HL-60 (cell line): ENCODE measurements around the gene MFRP.

Experiments used
- DNase-seq, 2 experiments: peaks; one replicate each; pipeline ENCODE4 v3.0.0-alpha.2; 2010 to 2020; ENCODE audit warnings: low read depth in 1 of 2, low spot score in 1 of 2
- H3K27ac ChIP-seq: fragments of 250-450 bp; sonication (Bioruptor Pico); replicated peaks from 2 replicates; pipeline ENCODE4 v1.5.1; 2020; ENCODE audit warnings: mild to moderate bottlenecking, moderate library complexity
- H3K27me3 ChIP-seq: fragments of 250-450 bp; sonication (Bioruptor Pico); 2 replicates; pipeline ENCODE4 v1.5.1; 2021; ENCODE audit warnings: mild to moderate bottlenecking, moderate library complexity; ENCODE audit not compliant: insufficient read depth, poor library complexity, severe bottlenecking
- H3K4me3 ChIP-seq: replicated peaks from 2 replicates; pipeline ENCODE4 v1.5.1; 2011; ENCODE audit warnings: mild to moderate bottlenecking, control low read depth, low read length; ENCODE audit not compliant: insufficient read depth
- GABPA ChIP-seq: IDR thresholded peaks from 2 replicates; pipeline ENCODE4 v1.6.1; 2012; ENCODE audit warnings: low read depth
- POLR2AphosphoS5 ChIP-seq: IDR thresholded peaks from 2 replicates; pipeline ENCODE4 v1.6.1; 2012; ENCODE audit warnings: low read depth
- SPI1 ChIP-seq: IDR thresholded peaks from 2 replicates; pipeline ENCODE4 v1.6.1; 2012; ENCODE audit warnings: low read depth, mild to moderate bottlenecking, borderline replicate concordance
- TF ChIP-seq, protein P1 (sequence below): IDR thresholded peaks from one replicate; pipeline ENCODE4 v1.5.1; 2011; ENCODE audit warnings: low read length, control low read depth, inconsistent platforms; ENCODE audit not compliant: insufficient read depth
- TF ChIP-seq, protein P2 (sequence below): IDR thresholded peaks from 2 replicates; pipeline ENCODE4 v1.6.1; 2012; ENCODE audit warnings: low read depth; ENCODE audit not compliant: insufficient replicate concordance

The MFRP gene

DNA sequence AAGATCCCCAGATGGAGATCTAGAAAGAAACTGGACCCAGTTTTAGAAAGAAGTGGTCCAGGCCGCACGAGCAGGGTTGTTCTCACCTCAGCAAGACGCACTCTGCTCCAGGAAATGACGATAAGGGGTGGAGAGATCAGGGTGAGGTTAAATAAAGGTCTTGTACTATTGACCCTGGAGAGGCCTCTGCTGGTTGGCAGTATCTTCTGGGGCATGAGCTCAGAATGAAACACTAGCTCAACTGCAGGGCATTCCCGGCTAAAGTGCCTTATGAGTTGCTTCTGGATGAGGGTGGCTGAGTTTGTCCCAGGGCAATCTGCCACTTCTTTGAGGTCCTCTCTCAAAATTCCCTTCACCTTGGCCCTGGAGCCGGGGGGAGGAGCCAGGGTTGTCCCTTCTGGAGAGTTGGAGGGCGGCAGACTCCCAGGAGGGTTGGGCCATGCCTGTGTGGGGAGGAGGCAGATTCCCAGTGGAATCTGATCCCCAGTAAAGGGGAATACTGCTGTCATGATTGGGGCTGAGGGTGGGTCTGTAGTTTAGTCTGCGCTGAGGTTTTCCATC lies 24.1 kb upstream of the MFRP start:
- peaks cover 2% of the 10 kb centered on the region for H3K27me3 ChIP-seq
- TF ChIP-seq, protein P1, sequence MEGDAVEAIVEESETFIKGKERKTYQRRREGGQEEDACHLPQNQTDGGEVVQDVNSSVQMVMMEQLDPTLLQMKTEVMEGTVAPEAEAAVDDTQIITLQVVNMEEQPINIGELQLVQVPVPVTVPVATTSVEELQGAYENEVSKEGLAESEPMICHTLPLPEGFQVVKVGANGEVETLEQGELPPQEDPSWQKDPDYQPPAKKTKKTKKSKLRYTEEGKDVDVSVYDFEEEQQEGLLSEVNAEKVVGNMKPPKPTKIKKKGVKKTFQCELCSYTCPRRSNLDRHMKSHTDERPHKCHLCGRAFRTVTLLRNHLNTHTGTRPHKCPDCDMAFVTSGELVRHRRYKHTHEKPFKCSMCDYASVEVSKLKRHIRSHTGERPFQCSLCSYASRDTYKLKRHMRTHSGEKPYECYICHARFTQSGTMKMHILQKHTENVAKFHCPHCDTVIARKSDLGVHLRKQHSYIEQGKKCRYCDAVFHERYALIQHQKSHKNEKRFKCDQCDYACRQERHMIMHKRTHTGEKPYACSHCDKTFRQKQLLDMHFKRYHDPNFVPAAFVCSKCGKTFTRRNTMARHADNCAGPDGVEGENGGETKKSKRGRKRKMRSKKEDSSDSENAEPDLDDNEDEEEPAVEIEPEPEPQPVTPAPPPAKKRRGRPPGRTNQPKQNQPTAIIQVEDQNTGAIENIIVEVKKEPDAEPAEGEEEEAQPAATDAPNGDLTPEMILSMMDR = no peak
- TF ChIP-seq, protein P2, sequence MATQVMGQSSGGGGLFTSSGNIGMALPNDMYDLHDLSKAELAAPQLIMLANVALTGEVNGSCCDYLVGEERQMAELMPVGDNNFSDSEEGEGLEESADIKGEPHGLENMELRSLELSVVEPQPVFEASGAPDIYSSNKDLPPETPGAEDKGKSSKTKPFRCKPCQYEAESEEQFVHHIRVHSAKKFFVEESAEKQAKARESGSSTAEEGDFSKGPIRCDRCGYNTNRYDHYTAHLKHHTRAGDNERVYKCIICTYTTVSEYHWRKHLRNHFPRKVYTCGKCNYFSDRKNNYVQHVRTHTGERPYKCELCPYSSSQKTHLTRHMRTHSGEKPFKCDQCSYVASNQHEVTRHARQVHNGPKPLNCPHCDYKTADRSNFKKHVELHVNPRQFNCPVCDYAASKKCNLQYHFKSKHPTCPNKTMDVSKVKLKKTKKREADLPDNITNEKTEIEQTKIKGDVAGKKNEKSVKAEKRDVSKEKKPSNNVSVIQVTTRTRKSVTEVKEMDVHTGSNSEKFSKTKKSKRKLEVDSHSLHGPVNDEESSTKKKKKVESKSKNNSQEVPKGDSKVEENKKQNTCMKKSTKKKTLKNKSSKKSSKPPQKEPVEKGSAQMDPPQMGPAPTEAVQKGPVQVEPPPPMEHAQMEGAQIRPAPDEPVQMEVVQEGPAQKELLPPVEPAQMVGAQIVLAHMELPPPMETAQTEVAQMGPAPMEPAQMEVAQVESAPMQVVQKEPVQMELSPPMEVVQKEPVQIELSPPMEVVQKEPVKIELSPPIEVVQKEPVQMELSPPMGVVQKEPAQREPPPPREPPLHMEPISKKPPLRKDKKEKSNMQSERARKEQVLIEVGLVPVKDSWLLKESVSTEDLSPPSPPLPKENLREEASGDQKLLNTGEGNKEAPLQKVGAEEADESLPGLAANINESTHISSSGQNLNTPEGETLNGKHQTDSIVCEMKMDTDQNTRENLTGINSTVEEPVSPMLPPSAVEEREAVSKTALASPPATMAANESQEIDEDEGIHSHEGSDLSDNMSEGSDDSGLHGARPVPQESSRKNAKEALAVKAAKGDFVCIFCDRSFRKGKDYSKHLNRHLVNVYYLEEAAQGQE = no peak
- TF ChIP-seq POLR2AphosphoS5 = no peak
- TF ChIP-seq GABPA = no peak
- TF ChIP-seq SPI1 = no peak
- no peak overlapping the region for H3K27ac ChIP-seq
- no peak for DNase-seq
- no peak overlapping the region for H3K4me3 ChIP-seq

DNA sequence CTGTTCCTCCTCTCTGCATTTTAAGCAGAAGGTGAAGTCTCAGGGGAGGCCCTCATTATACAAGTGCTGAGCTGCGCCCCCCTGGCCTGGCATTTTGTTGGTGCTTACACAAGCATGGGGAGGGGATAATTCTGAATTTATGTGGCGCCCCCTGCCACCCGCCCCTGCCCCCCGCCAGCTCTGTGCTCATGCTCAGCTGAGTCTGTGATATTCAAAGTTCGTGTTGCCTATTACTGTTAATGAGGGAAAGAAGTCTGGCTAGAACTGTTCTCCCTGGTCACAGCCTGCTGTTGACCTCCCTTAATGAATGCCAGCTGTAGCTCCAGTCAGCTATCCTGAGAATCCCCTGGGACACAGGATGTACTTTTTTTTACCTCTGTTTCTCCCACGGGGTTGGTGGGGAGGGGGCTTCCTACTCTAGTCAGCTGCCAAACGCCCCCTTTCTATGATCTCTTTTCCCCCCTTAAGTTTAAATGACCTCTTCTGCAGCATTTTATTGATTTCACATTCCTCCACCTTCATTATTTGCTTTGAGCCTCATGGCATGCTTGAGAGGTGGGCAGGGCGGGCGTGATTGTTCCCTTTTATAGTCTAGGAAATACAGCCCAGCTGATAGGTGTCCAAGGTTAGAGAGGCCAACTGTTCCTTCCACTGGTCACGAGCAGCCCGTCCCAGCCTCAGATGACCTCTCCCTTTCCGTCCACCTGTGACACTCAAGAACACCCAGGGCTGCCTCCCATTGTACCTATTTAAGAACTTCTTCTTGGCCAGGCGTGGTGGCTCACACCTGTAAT lies 22.8 kb upstream of the MFRP start:
- Histone ChIP-seq H3K27ac (no peak overlapping the region), H3K27me3 (peaks cover 8% of the 10 kb centered on the region), H3K4me3 (no peak overlapping the region)
- TF ChIP-seq, protein P2 = no peak
- TF ChIP-seq SPI1 (no peak), POLR2AphosphoS5 (no peak), GABPA (no peak)
- TF ChIP-seq, protein P1 = no peak
- no peak for DNase-seq

DNA sequence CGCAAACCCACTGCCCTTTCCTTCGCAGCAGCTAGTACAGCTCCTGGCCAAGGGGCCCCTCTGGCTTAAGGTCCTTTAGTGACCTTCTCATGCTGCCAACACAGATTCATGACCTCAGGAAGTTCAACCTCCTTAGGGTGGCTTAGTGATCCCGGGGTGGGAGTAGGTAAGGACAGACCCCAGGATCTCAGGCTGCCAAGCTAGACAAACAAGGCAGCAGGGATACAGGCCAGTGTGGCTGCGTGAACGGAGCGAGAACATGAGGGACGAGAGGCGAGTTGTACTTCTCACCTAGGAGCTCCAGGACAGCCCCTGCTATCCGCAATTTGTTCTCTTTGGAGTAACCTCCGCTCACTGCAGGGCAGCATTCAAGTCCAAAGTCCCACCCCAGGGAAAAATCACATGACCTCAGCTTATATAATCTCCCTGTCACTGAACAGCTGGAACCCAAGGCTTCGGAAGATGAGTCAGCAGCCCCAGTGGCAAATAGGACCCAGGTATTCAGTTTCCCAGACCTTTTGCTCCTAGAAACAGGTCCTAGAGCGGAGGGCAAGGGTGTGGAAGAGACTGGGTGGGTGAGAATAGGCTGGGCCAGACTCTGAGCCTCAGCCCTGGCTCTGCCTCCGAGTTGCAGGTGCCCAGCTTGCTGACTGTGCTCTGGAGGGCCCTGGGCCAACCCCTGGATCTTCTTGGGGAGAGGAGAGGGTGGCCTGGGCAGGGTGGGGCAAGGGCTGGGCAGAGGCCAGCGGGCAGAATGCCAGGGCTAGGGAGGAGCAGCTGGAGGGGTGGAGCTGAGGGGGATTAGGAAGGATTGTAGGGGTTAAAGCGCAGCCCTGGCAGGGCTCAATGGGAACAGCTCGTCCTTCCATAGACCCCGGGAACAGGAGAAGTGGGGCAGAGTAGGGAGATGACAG lies 21.9 kb upstream of the MFRP start:
- H3K27me3 ChIP-seq = peaks cover 11% of the 10 kb centered on the region
- TF ChIP-seq, protein P1 = no peak
- TF ChIP-seq, protein P2 = no peak
- H3K4me3 ChIP-seq = no peak overlapping the region
- no peak for DNase-seq
- peak overlapping the region; percentile 59 for H3K27ac ChIP-seq
